AG04450 (cell line): ENCODE measurements around the gene LARGE2. TPM values are rescaled to one million over a fixed set of nuclear protein-coding genes. Genes with fewer than 3 reads are reported as not detected.

ENCODE experiments used
- CTCF ChIA-PET: fragments of 300-600, 350-600 bp; formaldehyde crosslinking; extraction: SDS; loops from one replicate; lab custom pipeline; 2022; ENCODE audit warnings: antibody characterized with exemption, inconsistent platforms; lab: Charles Lee
- POLR2A ChIA-PET: fragments of 350-600 bp; formaldehyde crosslinking; extraction: SDS; loops from one replicate; lab custom pipeline; 2021; ENCODE audit warnings: antibody characterized with exemption, inconsistent platforms; lab: Yijun Ruan, JAX
- DNase-seq: peaks from one replicate; pipeline ENCODE4 v3.0.0-alpha.2; 2011; ENCODE audit warnings: low read depth, low spot score
- H3K27ac ChIP-seq: one replicate; pipeline ENCODE4 v1.5.1; 2012; ENCODE audit warnings: low read depth, low read length, control low read depth
- H3K27me3 ChIP-seq: one replicate; pipeline ENCODE4 v1.6.0; 2012; ENCODE audit warnings: low read length; ENCODE audit not compliant: control insufficient read depth, insufficient read depth
- H3K4me3 ChIP-seq: 2 replicates; pipeline ENCODE4 v1.5.1; 2011; ENCODE audit warnings: mild to moderate bottlenecking, low read depth, low read length, control low read depth
- H3K9me3 ChIP-seq: 2 replicates; pipeline ENCODE4 v1.5.1; 2012; ENCODE audit warnings: low read length; ENCODE audit not compliant: control insufficient read depth, insufficient read depth
- polyA plus RNA-seq: library from polyadenylated mRNA; depleted of rRNA; stranded (reverse); fragments of >200 nt; gene quantifications from 2 replicates; pipeline ENCODE4 v1.2.3, GENCODE V29; 2011
- TF ChIP-seq, protein P1 (sequence below): IDR thresholded peaks from 2 replicates; pipeline ENCODE4 v1.5.1; 2011; ENCODE audit warnings: low read depth, low read length, control low read depth, inconsistent platforms

LARGE2 gene
- polyA plus RNA-seq, 1 experiment = not detected

DNA sequence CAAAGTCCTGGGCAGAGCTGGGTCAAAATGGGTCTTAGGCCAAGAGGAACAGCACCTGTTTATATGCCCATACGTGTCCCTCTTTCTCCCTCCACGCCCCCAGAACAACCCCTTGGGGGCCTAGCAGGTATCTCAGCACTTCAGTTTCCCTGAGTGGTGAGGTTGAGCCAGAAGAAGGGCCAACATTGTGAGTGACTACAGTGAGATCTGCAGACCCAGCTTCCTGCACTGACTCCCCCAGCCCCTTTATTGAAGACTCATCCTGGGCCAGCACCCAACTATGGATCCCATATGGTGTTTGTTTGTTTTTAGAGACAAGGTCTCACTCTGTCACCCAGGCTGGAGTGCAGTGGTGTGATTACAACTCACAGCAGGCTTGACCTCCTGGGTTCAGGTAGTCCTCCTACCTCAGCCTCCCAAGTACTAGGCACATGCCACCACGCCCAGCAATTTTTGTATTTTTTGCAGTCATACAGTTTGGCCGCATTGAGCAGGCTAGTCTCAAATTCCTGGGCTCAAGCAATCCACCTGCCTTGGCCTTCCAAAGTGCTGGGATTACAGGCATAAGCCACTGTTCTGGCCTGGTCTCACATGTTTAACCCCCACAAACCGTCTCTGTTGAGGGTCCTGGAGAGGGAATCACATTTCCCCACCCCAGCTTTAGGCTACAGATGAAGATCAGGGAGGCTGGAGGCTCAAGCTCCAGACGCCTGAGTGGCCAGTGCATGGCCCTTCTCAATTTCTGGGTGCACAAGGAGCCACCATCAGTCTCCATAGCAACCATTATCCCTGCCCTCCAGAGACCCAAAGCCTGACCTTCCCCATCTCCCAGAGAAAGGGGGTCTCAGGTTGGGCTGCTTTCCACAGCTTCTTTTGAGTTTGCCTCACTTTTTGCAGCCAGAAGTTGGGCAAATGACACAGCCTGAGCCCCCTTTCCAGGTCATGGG, 1.7 kb upstream of the LARGE2 start:
- Histone ChIP-seq H3K9me3 (peaks cover 8% of the 10 kb centered on the region; the same call in 1 of the 2 replicates), H3K27ac (no peak overlapping the region), H3K27me3 (peaks cover 44% of the 10 kb centered on the region), H3K4me3 (no peak overlapping the region)
- ChIA-PET POLR2A (no interaction called here), CTCF (no interaction called here)
- TF ChIP-seq, protein P1, sequence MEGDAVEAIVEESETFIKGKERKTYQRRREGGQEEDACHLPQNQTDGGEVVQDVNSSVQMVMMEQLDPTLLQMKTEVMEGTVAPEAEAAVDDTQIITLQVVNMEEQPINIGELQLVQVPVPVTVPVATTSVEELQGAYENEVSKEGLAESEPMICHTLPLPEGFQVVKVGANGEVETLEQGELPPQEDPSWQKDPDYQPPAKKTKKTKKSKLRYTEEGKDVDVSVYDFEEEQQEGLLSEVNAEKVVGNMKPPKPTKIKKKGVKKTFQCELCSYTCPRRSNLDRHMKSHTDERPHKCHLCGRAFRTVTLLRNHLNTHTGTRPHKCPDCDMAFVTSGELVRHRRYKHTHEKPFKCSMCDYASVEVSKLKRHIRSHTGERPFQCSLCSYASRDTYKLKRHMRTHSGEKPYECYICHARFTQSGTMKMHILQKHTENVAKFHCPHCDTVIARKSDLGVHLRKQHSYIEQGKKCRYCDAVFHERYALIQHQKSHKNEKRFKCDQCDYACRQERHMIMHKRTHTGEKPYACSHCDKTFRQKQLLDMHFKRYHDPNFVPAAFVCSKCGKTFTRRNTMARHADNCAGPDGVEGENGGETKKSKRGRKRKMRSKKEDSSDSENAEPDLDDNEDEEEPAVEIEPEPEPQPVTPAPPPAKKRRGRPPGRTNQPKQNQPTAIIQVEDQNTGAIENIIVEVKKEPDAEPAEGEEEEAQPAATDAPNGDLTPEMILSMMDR = no peak
- DNase-seq = no peak

DNA sequence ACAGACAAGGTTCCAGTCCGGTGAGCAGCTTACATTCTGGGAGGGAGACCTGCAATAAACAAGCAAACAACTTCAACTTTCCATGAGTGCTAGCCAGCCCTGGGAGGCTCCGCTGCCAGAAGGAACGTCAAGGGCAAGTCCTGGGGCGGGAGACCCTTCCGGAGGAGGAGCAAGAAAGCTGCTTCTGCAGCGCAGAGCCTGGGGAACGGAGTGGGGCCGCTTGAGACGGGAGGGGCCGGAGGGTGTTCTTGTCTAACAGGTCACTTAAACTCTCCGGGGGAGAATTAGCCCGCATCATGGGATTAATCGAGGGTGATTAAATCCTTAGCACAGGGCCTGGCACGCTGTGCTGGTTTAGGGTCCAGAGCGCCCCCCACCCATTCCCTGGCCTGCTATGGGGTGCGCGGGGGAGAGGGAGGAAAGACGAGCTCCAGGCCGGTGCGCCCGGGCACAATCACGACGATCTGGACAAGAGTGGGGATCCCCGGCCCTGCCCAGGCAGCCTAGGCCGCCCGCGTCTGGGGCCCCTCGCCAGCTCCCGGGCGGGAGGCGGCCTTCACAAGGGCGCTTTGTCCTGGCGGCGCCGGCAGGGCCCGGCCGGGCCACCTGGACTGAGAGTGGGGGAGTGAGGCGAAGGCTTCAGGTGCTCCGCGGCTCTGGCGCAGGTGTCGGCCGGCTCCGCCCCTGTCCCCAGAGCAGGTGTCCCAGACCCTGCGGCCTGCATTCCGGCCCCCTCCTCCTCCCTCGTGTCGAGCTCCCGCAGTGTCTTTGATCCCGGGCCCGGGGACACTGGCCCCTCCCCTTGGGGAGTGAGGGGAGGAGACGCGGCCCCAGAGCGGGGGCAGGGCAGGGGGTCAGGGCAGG, 663 bp upstream of the LARGE2 start:
- Histone ChIP-seq H3K27me3 (peaks cover 50% of the 10 kb centered on the region), H3K9me3 (peaks cover 8% of the 10 kb centered on the region; the same call in 1 of the 2 replicates), H3K27ac (no peak overlapping the region), H3K4me3 (no peak overlapping the region)
- TF ChIP-seq, protein P1 = no peak
- POLR2A ChIA-PET = no interaction called here
- DNase-seq = no peak
- CTCF ChIA-PET = no interaction called here

DNA sequence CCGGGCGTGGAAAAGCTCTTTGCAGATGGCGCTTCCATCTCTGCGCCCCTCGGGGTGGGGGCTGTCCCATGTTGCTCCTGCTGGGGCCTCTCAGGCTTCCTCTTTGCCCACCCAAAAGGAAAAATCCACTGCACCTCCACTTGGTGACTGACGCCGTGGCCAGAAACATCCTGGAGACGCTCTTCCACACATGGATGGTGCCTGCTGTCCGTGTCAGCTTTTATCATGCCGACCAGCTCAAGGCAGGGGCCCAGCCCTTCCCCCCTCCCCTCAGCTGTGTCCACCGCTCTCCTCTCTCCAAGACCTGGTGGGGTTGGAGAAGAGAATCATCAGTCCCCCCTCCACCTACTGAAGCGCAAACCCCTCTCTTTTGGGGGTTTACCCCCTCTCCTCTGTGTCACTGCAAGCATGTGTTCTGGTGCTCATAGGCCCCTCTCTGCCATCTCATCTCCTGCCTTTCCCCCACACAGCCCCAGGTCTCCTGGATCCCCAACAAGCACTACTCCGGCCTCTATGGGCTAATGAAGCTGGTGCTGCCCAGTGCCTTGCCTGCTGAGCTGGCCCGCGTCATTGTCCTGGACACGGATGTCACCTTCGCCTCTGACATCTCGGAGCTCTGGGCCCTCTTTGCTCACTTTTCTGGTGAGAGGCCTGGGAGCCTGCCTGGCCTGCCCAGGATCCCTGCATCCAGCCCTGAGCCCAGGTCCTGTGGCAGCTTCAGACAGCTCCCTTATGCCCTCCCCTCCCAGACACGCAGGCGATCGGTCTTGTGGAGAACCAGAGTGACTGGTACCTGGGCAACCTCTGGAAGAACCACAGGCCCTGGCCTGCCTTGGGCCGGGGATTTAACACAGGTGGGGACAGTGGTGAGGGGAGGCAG, 1.8 kb downstream of the LARGE2 start:
- no peak for DNase-seq
- TF ChIP-seq, protein P1 = no peak
- peaks cover 51% of the 10 kb centered on the region for H3K27me3 ChIP-seq
- ChIA-PET CTCF (interaction anchor here (1.4 kb wide), 1 partner anchor 41 kb away, joined by 3 read pairs; no protein-coding TSS in a partner anchor), POLR2A (no interaction called here)
- H3K4me3 ChIP-seq = no peak overlapping the region
- H3K9me3 ChIP-seq = peaks cover 3% of the 10 kb centered on the region; the same call in 1 of the 2 replicates
- H3K27ac ChIP-seq = no peak overlapping the region

DNA sequence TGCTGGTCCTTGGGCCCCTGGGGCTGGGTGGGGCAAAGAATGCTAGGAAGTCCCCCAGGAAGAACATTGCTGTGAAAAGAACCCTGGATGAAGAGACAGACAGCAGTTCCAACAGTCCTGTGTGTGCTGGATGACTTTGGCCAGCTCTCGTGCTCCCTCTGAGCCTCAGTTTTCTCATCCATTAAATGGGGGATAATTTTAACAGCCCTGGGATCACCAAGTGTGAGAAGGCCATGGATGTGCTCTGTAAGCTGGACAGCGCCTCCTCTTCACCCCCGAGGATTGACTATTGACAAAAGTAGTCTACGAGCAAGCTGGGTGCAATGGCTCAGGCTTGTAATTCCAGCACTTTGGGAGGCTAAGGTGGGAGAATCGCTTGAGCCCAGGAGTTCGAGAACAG, 2.5 kb downstream of the LARGE2 start:
- Histone ChIP-seq H3K27ac (no peak overlapping the region), H3K4me3 (no peak overlapping the region), H3K9me3 (peaks cover 3% of the 10 kb centered on the region; the same call in 1 of the 2 replicates), H3K27me3 (peaks cover 51% of the 10 kb centered on the region)
- TF ChIP-seq, protein P1 = no peak
- ChIA-PET POLR2A (no interaction called here), CTCF (interaction anchor here (1.4 kb wide), 1 partner anchor 40 kb away, joined by 3 read pairs; no protein-coding TSS in a partner anchor)
- no peak for DNase-seq
